Fibroblast of pulmonary artery (primary cell): ENCODE measurements around the gene FAS.

Experiments used
- DNase-seq: peaks from one replicate; pipeline ENCODE4 v3.0.0-alpha.2; 2010; ENCODE audit warnings: low read depth
- H3K4me3 ChIP-seq: replicated peaks from 2 replicates; pipeline ENCODE4 v1.5.1; 2011; ENCODE audit warnings: low read depth, mild to moderate bottlenecking, control low read depth, low read length, moderate library complexity
- TF ChIP-seq, protein P1 (sequence below): IDR thresholded peaks from 2 replicates; pipeline ENCODE4 v1.5.1; 2011; ENCODE audit warnings: mild to moderate bottlenecking, control low read depth, low read length, inconsistent platforms; ENCODE audit errors: missing control alignments

The FAS gene

DNA sequence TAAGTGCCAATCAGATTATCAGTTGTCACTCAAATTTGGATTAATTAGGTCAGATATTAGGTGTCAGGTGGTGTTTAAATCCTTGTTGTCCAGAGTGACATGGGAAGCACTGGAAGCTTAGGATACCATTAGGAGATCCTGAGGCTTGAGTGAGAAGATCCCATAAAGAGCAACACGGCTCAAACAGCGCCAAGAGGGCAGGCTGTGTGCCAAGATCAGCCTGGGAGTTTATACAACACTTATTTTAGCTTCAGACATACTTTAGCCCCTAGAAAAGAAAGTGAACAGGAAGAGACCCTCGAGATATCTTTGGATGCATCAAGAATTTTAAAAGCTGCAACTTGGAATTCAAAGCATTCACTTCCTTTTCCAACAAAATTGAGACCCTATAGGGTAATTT, 23.8 kb upstream of the FAS start:
- H3K4me3 ChIP-seq = no peak overlapping the region
- no peak for DNase-seq
- TF ChIP-seq, protein P1, sequence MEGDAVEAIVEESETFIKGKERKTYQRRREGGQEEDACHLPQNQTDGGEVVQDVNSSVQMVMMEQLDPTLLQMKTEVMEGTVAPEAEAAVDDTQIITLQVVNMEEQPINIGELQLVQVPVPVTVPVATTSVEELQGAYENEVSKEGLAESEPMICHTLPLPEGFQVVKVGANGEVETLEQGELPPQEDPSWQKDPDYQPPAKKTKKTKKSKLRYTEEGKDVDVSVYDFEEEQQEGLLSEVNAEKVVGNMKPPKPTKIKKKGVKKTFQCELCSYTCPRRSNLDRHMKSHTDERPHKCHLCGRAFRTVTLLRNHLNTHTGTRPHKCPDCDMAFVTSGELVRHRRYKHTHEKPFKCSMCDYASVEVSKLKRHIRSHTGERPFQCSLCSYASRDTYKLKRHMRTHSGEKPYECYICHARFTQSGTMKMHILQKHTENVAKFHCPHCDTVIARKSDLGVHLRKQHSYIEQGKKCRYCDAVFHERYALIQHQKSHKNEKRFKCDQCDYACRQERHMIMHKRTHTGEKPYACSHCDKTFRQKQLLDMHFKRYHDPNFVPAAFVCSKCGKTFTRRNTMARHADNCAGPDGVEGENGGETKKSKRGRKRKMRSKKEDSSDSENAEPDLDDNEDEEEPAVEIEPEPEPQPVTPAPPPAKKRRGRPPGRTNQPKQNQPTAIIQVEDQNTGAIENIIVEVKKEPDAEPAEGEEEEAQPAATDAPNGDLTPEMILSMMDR = no peak

DNA sequence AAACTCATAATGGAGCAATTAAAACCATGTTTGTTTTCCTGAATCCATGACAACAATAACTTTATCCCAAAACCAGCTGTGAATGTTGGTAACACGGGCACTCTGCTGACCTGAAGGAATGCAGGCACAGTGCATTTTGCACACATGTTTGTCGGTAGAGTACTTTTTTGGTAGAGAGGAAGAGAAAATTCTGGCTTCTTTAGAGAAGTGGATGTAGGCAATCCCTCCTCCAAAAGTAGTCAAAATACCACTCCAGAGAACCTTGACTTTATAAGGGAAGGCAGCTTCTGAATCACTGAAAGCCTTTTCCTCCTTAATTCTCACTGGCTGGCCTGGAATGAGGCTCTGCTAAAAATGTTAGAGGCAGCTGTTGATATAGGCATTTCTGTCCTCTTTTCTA, 22.2 kb upstream of the FAS start:
- TF ChIP-seq, protein P1 = no peak
- DNase-seq = no peak

DNA sequence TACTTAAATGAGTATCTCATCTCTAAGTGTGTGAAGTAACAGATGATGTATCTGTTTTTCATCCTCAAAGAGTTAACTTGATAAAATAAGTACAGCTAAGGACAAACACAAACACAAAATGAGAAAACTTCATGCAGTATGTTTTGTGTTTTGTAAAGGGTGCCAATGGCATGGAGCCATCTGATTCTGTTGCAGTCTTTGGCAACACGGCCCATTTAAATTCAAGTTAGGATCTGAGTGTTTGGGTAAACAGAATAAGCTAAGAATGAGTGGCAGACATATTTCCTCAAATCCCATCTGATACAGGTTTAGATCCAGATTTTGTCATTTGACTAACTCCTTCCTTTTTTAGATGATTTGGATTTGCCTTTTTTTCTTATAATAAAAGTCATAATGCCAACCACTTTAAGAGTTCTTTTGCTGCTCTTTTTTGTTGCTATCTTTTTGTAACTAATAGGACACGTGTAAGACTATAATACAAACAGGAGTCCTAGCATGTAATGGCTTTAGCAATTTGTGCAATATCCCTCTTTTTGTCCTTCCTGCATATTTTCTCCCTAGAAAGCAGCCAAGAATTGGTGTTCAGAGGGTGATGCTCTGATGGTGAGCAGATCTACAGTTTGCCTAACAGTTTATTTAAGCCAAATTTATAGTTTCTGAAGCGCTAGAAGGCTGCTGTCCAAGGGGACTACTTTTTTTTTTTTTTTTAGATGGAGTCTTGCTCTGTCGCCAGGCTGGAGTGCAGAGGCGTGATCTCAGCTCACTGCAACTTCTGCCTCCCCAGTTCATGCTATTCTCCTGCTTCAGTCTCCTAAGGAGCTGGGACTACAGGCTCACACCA, 19.2 kb upstream of the FAS start:
- H3K4me3 ChIP-seq = no peak overlapping the region
- TF ChIP-seq, protein P1 = no peak
- no peak for DNase-seq

More for the DNA sequence above, 22.2 kb upstream of the FAS start:
- no peak overlapping the region for H3K4me3 ChIP-seq

DNA sequence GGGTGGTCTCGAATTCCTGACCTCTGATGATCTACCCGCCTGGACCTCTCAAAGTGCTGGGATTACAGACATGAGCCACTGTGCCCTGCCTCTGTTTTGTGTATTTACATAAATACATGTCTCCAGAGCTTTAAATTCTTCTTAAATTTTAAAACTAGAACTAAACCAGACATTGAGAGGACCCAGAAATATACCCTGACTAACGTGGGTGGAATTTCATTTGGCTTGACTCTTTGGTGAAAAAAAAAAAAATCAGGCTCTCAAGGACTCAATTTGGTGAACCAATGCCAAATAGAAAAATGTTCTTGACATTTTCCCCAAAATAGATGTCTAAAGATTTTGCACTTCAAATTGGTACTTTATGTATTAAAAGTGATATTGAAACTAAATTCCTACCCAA, 16.6 kb upstream of the FAS start:
- DNase-seq = no peak
- TF ChIP-seq, protein P1 = no peak
- no peak overlapping the region for H3K4me3 ChIP-seq

DNA sequence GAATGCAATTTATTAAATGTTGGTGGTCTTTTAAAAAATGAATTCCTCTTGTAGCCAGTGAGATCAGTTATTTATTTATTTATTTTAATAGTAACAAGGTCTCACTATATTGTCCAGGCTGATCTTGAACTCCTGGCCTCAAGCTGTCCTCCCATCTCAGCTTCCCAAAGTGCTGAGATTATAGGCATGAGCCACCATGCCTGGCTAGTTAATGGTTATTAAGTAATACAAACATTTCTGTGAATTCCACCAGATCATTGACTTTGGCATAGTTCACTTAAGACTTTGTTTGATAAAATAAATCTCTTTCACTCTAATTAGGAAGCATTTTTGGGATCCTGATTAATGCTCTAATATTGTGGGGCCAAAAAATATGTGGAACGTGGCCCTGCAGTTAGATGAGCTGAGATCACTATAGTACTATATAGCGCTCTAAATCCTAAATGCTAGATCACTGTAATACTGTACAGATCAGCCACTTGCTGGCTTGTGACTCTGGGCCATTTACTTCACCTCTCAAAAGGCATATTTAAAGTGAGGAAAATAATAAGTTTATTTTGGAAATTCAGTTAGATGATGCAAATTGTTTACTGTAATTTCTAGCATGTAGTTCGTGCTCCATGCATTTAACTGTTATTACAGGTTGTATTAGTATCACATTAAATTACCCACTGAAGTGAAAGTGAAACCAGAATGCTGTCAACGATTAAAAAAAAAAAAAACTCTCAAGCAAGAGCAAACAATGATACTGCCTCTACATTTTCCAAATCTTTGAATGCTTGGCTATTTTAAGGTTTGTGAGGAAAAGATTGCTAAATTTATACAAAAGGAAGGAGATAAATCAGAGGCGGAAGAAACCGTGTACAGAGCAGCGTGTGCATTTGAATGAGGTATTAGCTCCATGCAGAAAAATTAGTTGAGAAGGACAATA, 15.9 kb upstream of the FAS start:
- H3K4me3 ChIP-seq = peak overlapping the region; percentile 61
- DNase-seq = no peak
- TF ChIP-seq, protein P1 = no peak

DNA sequence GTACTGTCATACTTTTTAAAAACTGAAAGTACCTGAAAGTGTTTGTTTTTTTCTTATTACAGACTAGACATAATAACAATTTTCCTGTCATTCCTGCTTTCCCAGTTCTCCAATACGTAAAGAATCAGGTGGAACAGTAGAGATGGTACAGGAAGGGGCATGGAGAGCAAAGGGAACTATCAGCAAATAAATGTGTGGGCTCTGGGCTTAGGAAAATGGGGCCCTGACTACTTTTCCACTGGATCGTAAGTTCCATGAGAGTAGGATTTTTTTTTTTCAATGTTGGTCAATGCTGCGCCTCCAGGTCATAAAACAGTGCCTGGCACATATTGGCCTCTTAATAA, 15.2 kb upstream of the FAS start:
- peak overlapping the region; percentile 61 for H3K4me3 ChIP-seq
- no peak for DNase-seq
- TF ChIP-seq, protein P1 = no peak
